ENCODE measurements around the gene DMRTA2. TPM values are rescaled to one million over a fixed set of nuclear protein-coding genes. Genes with fewer than 3 reads are reported as not detected.

The DMRTA2 gene
- total and polyA plus RNA-seq, 2 of the 8 experiments (the other 6 are each of a cell fraction or from before 2014, with no cell fraction given) = not detected

GRCh38 chr1:50447961-50448360, 24.7 kb upstream of the DMRTA2 start:
- no peaks in the 10 kb centered on the region for H3K36me3 ChIP-seq (ENCODE audit: control insufficient read depth in 2 of 4, insufficient read depth in 4 of 4, low read length in 3 of 4)
- H3K4ac ChIP-seq (replicated peaks; ENCODE audit: insufficient read length, low read depth, low read length) = no peak overlapping the region
- H2AK5ac ChIP-seq (ENCODE audit: low read depth, low read length) = no peak overlapping the region
- H3K9ac ChIP-seq (replicated peaks in 1 of 4; ENCODE audit: extremely low read depth in 1 of 4, low read depth in 3 of 4, low read length in 3 of 4) = no peak overlapping the region
- H2BK5ac ChIP-seq (ENCODE audit: low read depth, low read length) = no peak overlapping the region
- H3K4me2 ChIP-seq (ENCODE audit: insufficient read depth in 1 of 2, low read depth in 2 of 2, low read length in 2 of 2) = no peak overlapping the region
- H2BK120ac ChIP-seq (replicated peaks; ENCODE audit: low read depth, low read length) = no peak overlapping the region
- POLR2A ChIA-PET (ENCODE audit: partially characterized antibody) = no interaction called here
- H3K14ac ChIP-seq (ENCODE audit: insufficient read length) = no peak overlapping the region
- H3K79me1 ChIP-seq (ENCODE audit: low read depth, low read length) = no peaks in the 10 kb centered on the region
- no peak overlapping the region for H3K23ac ChIP-seq (ENCODE audit: insufficient read length)
- no peaks in the 10 kb centered on the region for H3K9me3 ChIP-seq (ENCODE audit: insufficient read depth in 2 of 2, low read depth in 1 of 2, low read length in 1 of 2)
- H2AFZ ChIP-seq (ENCODE audit: low read length) = no peak overlapping the region
- H3K27ac ChIP-seq (ENCODE audit: low read depth, low read length) = no peak overlapping the region
- no peak overlapping the region for H3K4me3 ChIP-seq (ENCODE audit: extremely low read depth in 1 of 4, insufficient read depth in 2 of 4, low read depth in 3 of 4, low read length in 4 of 4)
- H2BK20ac ChIP-seq (ENCODE audit: low read length) = no peak overlapping the region
- H4K91ac ChIP-seq (replicated peaks; ENCODE audit: insufficient read length, low read length) = no peak overlapping the region
- no peak overlapping the region for H2BK12ac ChIP-seq (ENCODE audit: low read depth, low read length)
- no peak overlapping the region for H3K18ac ChIP-seq (ENCODE audit: extremely low read depth, low read length)
- DNase-seq (ENCODE audit: low read depth in 1 of 2, low spot score in 2 of 2) (no peak), FAIRE-seq (no peak)
- no peaks in the 10 kb centered on the region for H3K79me2 ChIP-seq (ENCODE audit: control insufficient read depth in 1 of 2, insufficient read depth in 2 of 2, low read length in 2 of 2)
- CTCF ChIA-PET (ENCODE audit: partially characterized antibody) = interaction anchor here (0.6 to 1.3 kb wide), 4 partner anchors 10 to 220 kb away, joined by 3 read pairs; no protein-coding TSS in a partner anchor
- H3K56ac ChIP-seq (replicated peaks; ENCODE audit: insufficient read length, low read depth, low read length) = no peak overlapping the region
- no peaks in the 10 kb centered on the region for H3K27me3 ChIP-seq (replicated peaks in 1 of 4; ENCODE audit: control insufficient read depth in 3 of 4, extremely low read depth in 1 of 4, insufficient read depth in 3 of 4, low read length in 3 of 4)
- no peak overlapping the region for H2BK15ac ChIP-seq (ENCODE audit: low read length)
- WGBS, 2 experiments (ENCODE audit: extremely low coverage in 1 of 2, insufficient coverage in 1 of 2, insufficient read length in 1 of 2, insufficient replicate concordance in 2 of 2, low coverage in 1 of 2, low lambda C conversion rate in 2 of 2, missing lambda C conversion rate in 1 of 2) = 83% methylated on average over 1 of the region's 1 CpG; no CpG with 5 or more reads in 1 of the 2 experiments
- H3K23me2 ChIP-seq (ENCODE audit: low read depth, low read length) = no peaks in the 10 kb centered on the region
- H4K8ac ChIP-seq (ENCODE audit: extremely low read depth, insufficient read depth, low read length) = no peak overlapping the region
- H3K4me1 ChIP-seq (replicated peaks in 1 of 4; ENCODE audit: control insufficient read depth in 3 of 4, insufficient read depth in 4 of 4, low read length in 3 of 4) = no peaks in the 10 kb centered on the region
- no peak overlapping the region for H4K5ac ChIP-seq (ENCODE audit: insufficient read length, low read depth, low read length)
- H4K20me1 ChIP-seq (replicated peaks in 1 of 2; ENCODE audit: control insufficient read depth in 1 of 2, insufficient read depth in 2 of 2, low read length in 2 of 2) = no peaks in the 10 kb centered on the region
- TF ChIP-seq, protein P1, sequence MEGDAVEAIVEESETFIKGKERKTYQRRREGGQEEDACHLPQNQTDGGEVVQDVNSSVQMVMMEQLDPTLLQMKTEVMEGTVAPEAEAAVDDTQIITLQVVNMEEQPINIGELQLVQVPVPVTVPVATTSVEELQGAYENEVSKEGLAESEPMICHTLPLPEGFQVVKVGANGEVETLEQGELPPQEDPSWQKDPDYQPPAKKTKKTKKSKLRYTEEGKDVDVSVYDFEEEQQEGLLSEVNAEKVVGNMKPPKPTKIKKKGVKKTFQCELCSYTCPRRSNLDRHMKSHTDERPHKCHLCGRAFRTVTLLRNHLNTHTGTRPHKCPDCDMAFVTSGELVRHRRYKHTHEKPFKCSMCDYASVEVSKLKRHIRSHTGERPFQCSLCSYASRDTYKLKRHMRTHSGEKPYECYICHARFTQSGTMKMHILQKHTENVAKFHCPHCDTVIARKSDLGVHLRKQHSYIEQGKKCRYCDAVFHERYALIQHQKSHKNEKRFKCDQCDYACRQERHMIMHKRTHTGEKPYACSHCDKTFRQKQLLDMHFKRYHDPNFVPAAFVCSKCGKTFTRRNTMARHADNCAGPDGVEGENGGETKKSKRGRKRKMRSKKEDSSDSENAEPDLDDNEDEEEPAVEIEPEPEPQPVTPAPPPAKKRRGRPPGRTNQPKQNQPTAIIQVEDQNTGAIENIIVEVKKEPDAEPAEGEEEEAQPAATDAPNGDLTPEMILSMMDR (IDR thresholded peaks at IDR 0.05; ENCODE audit: control extremely low read depth in 1 of 3, insufficient read depth in 1 of 3, low read depth in 1 of 3, low read length in 3 of 3) = no peak
- TF ChIP-seq GTF2F1 (IDR thresholded peaks at IDR 0.05; ENCODE audit: borderline replicate concordance, low read depth, low read length) (no peak), HDAC2 (IDR thresholded peaks at IDR 0.05; ENCODE audit: borderline replicate concordance in 1 of 2, low read depth in 2 of 2, low read length in 2 of 2) (no peak), BACH1 (IDR thresholded peaks at IDR 0.05; ENCODE audit: low read length) (no peak), SAP30 (IDR thresholded peaks at IDR 0.05; ENCODE audit: insufficient read depth, insufficient replicate concordance, low read length) (no peak), RNF2 (IDR thresholded peaks at IDR 0.05; ENCODE audit: borderline replicate concordance, low read depth, low read length, missing control alignments, poor library complexity, severe bottlenecking) (no peak), RBBP5 (IDR thresholded peaks at IDR 0.05; ENCODE audit: borderline replicate concordance, low read depth, low read length) (no peak), SIRT6 (IDR thresholded peaks at IDR 0.05; ENCODE audit: low read length) (no peak)
- TF ChIP-seq, protein P2, sequence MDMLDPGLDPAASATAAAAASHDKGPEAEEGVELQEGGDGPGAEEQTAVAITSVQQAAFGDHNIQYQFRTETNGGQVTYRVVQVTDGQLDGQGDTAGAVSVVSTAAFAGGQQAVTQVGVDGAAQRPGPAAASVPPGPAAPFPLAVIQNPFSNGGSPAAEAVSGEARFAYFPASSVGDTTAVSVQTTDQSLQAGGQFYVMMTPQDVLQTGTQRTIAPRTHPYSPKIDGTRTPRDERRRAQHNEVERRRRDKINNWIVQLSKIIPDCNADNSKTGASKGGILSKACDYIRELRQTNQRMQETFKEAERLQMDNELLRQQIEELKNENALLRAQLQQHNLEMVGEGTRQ (IDR thresholded peaks at IDR 0.05; ENCODE audit: low read length) = no peak

All from H1 (cell line).